Tibial nerve (tissue), 4 donors: ENCODE measurements around the gene BBC3. TPM values are rescaled to one million over a fixed set of nuclear protein-coding genes. Genes with fewer than 3 reads are reported as not detected.
A peak's percentile ranks its signal among the peaks of the same experiment; 100 is the strongest.

Experiments used
- DNase-seq, 2 donors: peaks; one replicate each; pipeline ENCODE4 v3.0.0-alpha.2; 2019; ENCODE audit warnings: low spot score in 2 of 2
- H3K27ac ChIP-seq, 4 donors: fragments of 200-600 bp; sonication (generic) in 3 of 4; one replicate each; pipeline ENCODE4 v1.5.1; 2017 to 2019; ENCODE audit warnings: mild to moderate bottlenecking in 1 of 4
- H3K27me3 ChIP-seq, 2 donors: fragments of 200-600 bp; sonication (generic) in 1 of 2; one replicate each; pipeline versions ENCODE4 v1.5.1 to v1.6.0; 2017 to 2019
- H3K36me3 ChIP-seq, 3 donors: fragments of 200-600 bp; sonication (generic); one replicate each; pipeline ENCODE4 v1.5.1; 2018 to 2019
- H3K4me1 ChIP-seq, 4 donors: fragments of 200-600 bp; sonication (generic) in 3 of 4; one replicate each; pipeline ENCODE4 v1.5.1; 2017 to 2019
- H3K4me3 ChIP-seq, 4 donors: fragments of 200-600 bp; sonication (generic) in 3 of 4; one replicate each; pipeline ENCODE4 v1.5.1; 2017 to 2019; ENCODE audit warnings: mild to moderate bottlenecking in 1 of 4, moderate library complexity in 1 of 4
- H3K9me3 ChIP-seq, 4 donors: fragments of 200-600 bp; sonication (generic) in 3 of 4; one replicate each; pipeline ENCODE4 v1.5.1; 2017 to 2019
- CTCF ChIP-seq, 5 experiments: fragments of 200-600 bp in 3 of 5; fragments of 450-650 bp in 2 of 5; sonication (generic) in 3 of 5; IDR thresholded peaks; one replicate each; pipeline ENCODE4 v1.5.1; 2016 to 2019; ENCODE audit warnings: antibody characterized with exemption in 5 of 5, mild to moderate bottlenecking in 3 of 5, moderate library complexity in 2 of 5
- EP300 ChIP-seq, 2 donors: sonication (generic); formaldehyde crosslinking; IDR thresholded peaks; one replicate each; pipeline ENCODE4 v1.6.1; 2017; ENCODE audit warnings: antibody characterized with exemption in 2 of 2, mild to moderate bottlenecking in 1 of 2
- POLR2A ChIP-seq, 2 donors: fragments of 450-650 bp; IDR thresholded peaks; one replicate each; pipeline ENCODE4 v1.6.1; 2017; ENCODE audit warnings: antibody characterized with exemption in 2 of 2, mild to moderate bottlenecking in 2 of 2, moderate library complexity in 2 of 2
- WGBS, 2 donors: methylation state at CpG; one replicate each; pipeline ENCODE4 v1.1.5; 2018; 5-methylcytosine and 5-hydroxymethylcytosine counted together
- total RNA-seq, 4 donors: library from RNA; depleted of rRNA; stranded (reverse); fragments of >200 nt; gene quantifications; one replicate each; pipeline ENCODE4 v1.1.0, GENCODE V29; 2016

The BBC3 gene
- total RNA-seq, 4 donors from 2014 or later = 2.8 to 11.0 (median 6.3) TPM

- H3K9me3 ChIP-seq = no peaks in the 10 kb centered on the region
- no peak for DNase-seq
- H3K4me3 ChIP-seq = no peak overlapping the region
- no peak overlapping the region for H3K27ac ChIP-seq
- no peaks in the 10 kb centered on the region for H3K27me3 ChIP-seq
- peaks cover 0 to 5% (median 0%) of the 10 kb centered on the region in 4 donors for H3K4me1 ChIP-seq
- peaks cover 0 to 6% (median 0%) of the 10 kb centered on the region in 3 donors for H3K36me3 ChIP-seq
- 87 to 95% methylated on average over 5 of the region's 5 CpGs for WGBS, 2 donors
- no peak for TF ChIP-seq CTCF (IDR thresholded peaks at IDR 0.05)
- TF ChIP-seq EP300 (IDR thresholded peaks at IDR 0.05) = no peak
- no peak for TF ChIP-seq POLR2A (IDR thresholded peaks at IDR 0.05)
These were observed 15.4 kb downstream of the BBC3 start for GRCh38 chr19:47215581-47215980.

GRCh38 chr19:47210689-47211316 is 20.2 kb downstream of the BBC3 start:
- H3K4me3 ChIP-seq = no peak overlapping the region
- 32% methylated on average over 19 of the region's 19 CpGs for WGBS, 2 donors
- H3K27me3 ChIP-seq = no peaks in the 10 kb centered on the region
- DNase-seq = peak; percentile 85 to 99
- peaks cover 0 to 34% (median 6%) of the 10 kb centered on the region in 3 donors for H3K36me3 ChIP-seq
- no peaks in the 10 kb centered on the region for H3K9me3 ChIP-seq
- peak overlapping the region in 2 of 4 donors; percentile 53 to 65 for H3K27ac ChIP-seq
- peaks cover 0 to 9% (median 0%) of the 10 kb centered on the region in 4 donors for H3K4me1 ChIP-seq
- TF ChIP-seq EP300 (IDR thresholded peaks at IDR 0.05) = peak in 1 of 2 donors; percentile 37
- peak; percentile 81 to 90 (median 83) for TF ChIP-seq CTCF (IDR thresholded peaks at IDR 0.05)
- no peak for TF ChIP-seq POLR2A (IDR thresholded peaks at IDR 0.05)

GRCh38 chr19:47210180-47210490 is 20.9 kb downstream of the BBC3 start:
- TF ChIP-seq POLR2A (IDR thresholded peaks at IDR 0.05) = no peak
- no peak for TF ChIP-seq CTCF (IDR thresholded peaks at IDR 0.05)
- TF ChIP-seq EP300 (IDR thresholded peaks at IDR 0.05) = no peak
- DNase-seq = no peak
- Histone ChIP-seq H3K36me3 (peaks cover 0 to 41% (median 6%) of the 10 kb centered on the region in 3 donors), H3K9me3 (no peaks in the 10 kb centered on the region), H3K27ac (peak overlapping the region in 2 of 4 donors; percentile 30 to 65), H3K4me1 (peaks cover 0 to 9% (median 0%) of the 10 kb centered on the region in 4 donors), H3K4me3 (no peak overlapping the region), H3K27me3 (no peaks in the 10 kb centered on the region)

GRCh38 chr19:47209319-47210179 is 21.4 kb downstream of the BBC3 start:
- Histone ChIP-seq H3K27me3 (no peaks in the 10 kb centered on the region), H3K4me3 (no peak overlapping the region), H3K36me3 (peaks cover 0 to 46% (median 6%) of the 10 kb centered on the region in 3 donors), H3K27ac (no peak overlapping the region), H3K4me1 (peaks cover 0 to 9% (median 0%) of the 10 kb centered on the region in 4 donors), H3K9me3 (no peaks in the 10 kb centered on the region)
- no peak for DNase-seq
- WGBS, 2 donors = 77 to 79% methylated on average over 13 of the region's 13 CpGs
- TF ChIP-seq POLR2A (IDR thresholded peaks at IDR 0.05) (no peak), EP300 (IDR thresholded peaks at IDR 0.05) (no peak), CTCF (IDR thresholded peaks at IDR 0.05) (no peak)

- Histone ChIP-seq H3K27ac (no peak overlapping the region), H3K36me3 (peaks cover 0 to 68% (median 0%) of the 10 kb centered on the region in 3 donors), H3K4me1 (no peaks in the 10 kb centered on the region), H3K4me3 (no peak overlapping the region), H3K27me3 (no peaks in the 10 kb centered on the region), H3K9me3 (no peaks in the 10 kb centered on the region)
- no peak for TF ChIP-seq POLR2A (IDR thresholded peaks at IDR 0.05)
- no peak for TF ChIP-seq EP300 (IDR thresholded peaks at IDR 0.05)
- no peak for TF ChIP-seq CTCF (IDR thresholded peaks at IDR 0.05)
- 82 to 88% methylated on average over 3 of the region's 3 CpGs for WGBS, 2 donors
- DNase-seq = no peak
These were observed 27.7 kb downstream of the BBC3 start for GRCh38 chr19:47203254-47203653.
